GM21526 (cell line): ENCODE measurements around the gene ZBTB46.
A peak's percentile ranks its signal among the peaks of the same experiment; 100 is the strongest.
"Not testable (repeated sequence)": the region's sequence is repeated elsewhere in the genome, so short reads cannot be mapped to it uniquely, and the experiment has no call there.

ENCODE experiments used
- ATAC-seq: cut with Tn5 transposase; IDR thresholded peaks from one replicate; pipeline ENCODE4 v1.9.1; 2021; ENCODE audit warnings: moderate library complexity; ENCODE audit not compliant: unreplicated experiment, low FRiP score

The ZBTB46 gene

GRCh38 chr20:63859166-63859699 is 28.2 kb upstream of the ZBTB46 start:
- no peak for ATAC-seq

- ATAC-seq = no peak
Measured at GRCh38 chr20:63858393-63859165, 27.5 kb upstream of the ZBTB46 start.

- no peak for ATAC-seq
Measured at GRCh38 chr20:63857764-63858392, 26.8 kb upstream of the ZBTB46 start.

- no peak for ATAC-seq
Measured at GRCh38 chr20:63856098-63856511, 25.0 kb upstream of the ZBTB46 start.

GRCh38 chr20:63855363-63856097 is 24.5 kb upstream of the ZBTB46 start:
- ATAC-seq = no peak

GRCh38 chr20:63854766-63855362 is 23.8 kb upstream of the ZBTB46 start:
- no peak for ATAC-seq

- ATAC-seq = no peak
Measured at GRCh38 chr20:63854069-63854765, 23.2 kb upstream of the ZBTB46 start.

GRCh38 chr20:63853733-63854068 is 22.6 kb upstream of the ZBTB46 start:
- not testable (repeated sequence) for ATAC-seq

GRCh38 chr20:63851548-63851943 is 20.5 kb upstream of the ZBTB46 start:
- not testable (repeated sequence) for ATAC-seq

GRCh38 chr20:63850689-63851547 is 19.9 kb upstream of the ZBTB46 start:
- ATAC-seq = peak; percentile 63

GRCh38 chr20:63848003-63848911 is 17.2 kb upstream of the ZBTB46 start:
- ATAC-seq = no peak

- no peak for ATAC-seq
Measured at GRCh38 chr20:63847237-63848002, 16.4 kb upstream of the ZBTB46 start.

- no peak for ATAC-seq
Measured at GRCh38 chr20:63846888-63847236, 15.8 kb upstream of the ZBTB46 start.

- no peak for ATAC-seq
Measured at GRCh38 chr20:63846128-63846771, 15.2 kb upstream of the ZBTB46 start.

GRCh38 chr20:63844511-63844991 is 13.5 kb upstream of the ZBTB46 start:
- ATAC-seq = no peak

GRCh38 chr20:63843778-63844177 is 12.7 kb upstream of the ZBTB46 start:
- ATAC-seq = no peak

GRCh38 chr20:63843222-63843621 is 12.2 kb upstream of the ZBTB46 start:
- no peak for ATAC-seq
